Measurements from ENCODE around the gene PCDHA4. TPM values are rescaled to one million over a fixed set of nuclear protein-coding genes. Genes with fewer than 3 reads are reported as not detected.
"Not testable (repeated sequence)": the region's sequence is repeated elsewhere in the genome, so short reads cannot be mapped to it uniquely, and the experiment has no call there.

The PCDHA4 gene
- total RNA-seq, 2 donors from 2014 or later = 2.3 to 2.4 TPM

GRCh38 chr5:140785905-140786686 is 20.8 kb upstream of the PCDHA4 start, which contains the start of gene PCDHA1:
TSS of gene PCDHA1 (plus strand) at chr5:140786140.
- WGBS = 24% methylated on average over 29 of the region's 29 CpGs
- intact Hi-C loops (cut with DNase I) = no loop called here
- H3K4me3 ChIP-seq = no peak within 1 kb of the TSS
- no peak within 1 kb of the TSS for H3K27ac ChIP-seq
- TF ChIP-seq POLR2AphosphoS5 (IDR thresholded peaks at IDR 0.05) (no peak), CTCF (IDR thresholded peaks at IDR 0.05) (no peak), POLR2A (IDR thresholded peaks at IDR 0.05) (no peak)
- peaks cover 3% of the 10 kb centered on the region for H3K27me3 ChIP-seq (replicated peaks; ENCODE audit: insufficient read depth)
- no peaks in the 10 kb centered on the region for H3K4me1 ChIP-seq (replicated peaks)
- no peaks in the 10 kb centered on the region for H3K36me3 ChIP-seq
- no peaks in the 10 kb centered on the region for H3K9me3 ChIP-seq
- no peak for DNase-seq (ENCODE audit: low spot score)

GRCh38 chr5:140787422-140787821 is 19.4 kb upstream of the PCDHA4 start:
- H3K4me3 ChIP-seq; H3K4me1 ChIP-seq (replicated peaks); intact Hi-C loops (cut with DNase I); DNase-seq (ENCODE audit: low spot score); H3K36me3 ChIP-seq; H3K27me3 ChIP-seq (replicated peaks; ENCODE audit: insufficient read depth); H3K9me3 ChIP-seq; H3K27ac ChIP-seq: not testable (repeated sequence)
- WGBS = 32% methylated on average over 44 of the region's 44 CpGs

GRCh38 chr5:140787849-140788504 is 18.9 kb upstream of the PCDHA4 start:
- 44% methylated on average over 50 of the region's 70 CpGs for WGBS
- H3K27me3 ChIP-seq (replicated peaks; ENCODE audit: insufficient read depth); H3K4me1 ChIP-seq (replicated peaks); intact Hi-C loops (cut with DNase I); H3K27ac ChIP-seq; H3K36me3 ChIP-seq; DNase-seq (ENCODE audit: low spot score); H3K9me3 ChIP-seq; H3K4me3 ChIP-seq: not testable (repeated sequence)

GRCh38 chr5:140791089-140791488 is 15.8 kb upstream of the PCDHA4 start:
- DNase-seq (ENCODE audit: low spot score) = no peak
- H3K9me3 ChIP-seq = no peaks in the 10 kb centered on the region
- no peaks in the 10 kb centered on the region for H3K4me1 ChIP-seq (replicated peaks)
- no peak for TF ChIP-seq CTCF (IDR thresholded peaks at IDR 0.05)
- no peak for TF ChIP-seq POLR2AphosphoS5 (IDR thresholded peaks at IDR 0.05)
- TF ChIP-seq POLR2A (IDR thresholded peaks at IDR 0.05) = no peak
- intact Hi-C loops (cut with DNase I) = no loop called here
- peaks cover 3% of the 10 kb centered on the region for H3K27me3 ChIP-seq (replicated peaks; ENCODE audit: insufficient read depth)
- WGBS = 28% methylated on average over 2 of the region's 2 CpGs
- no peak overlapping the region for H3K27ac ChIP-seq
- no peak overlapping the region for H3K4me3 ChIP-seq
- H3K36me3 ChIP-seq = no peaks in the 10 kb centered on the region

- Histone ChIP-seq H3K4me3 (no peak within 1 kb of the TSS), H3K27ac (no peak within 1 kb of the TSS), H3K36me3 (no peaks in the 10 kb centered on the region), H3K4me1 (replicated peaks) (no peaks in the 10 kb centered on the region), H3K9me3 (no peaks in the 10 kb centered on the region), H3K27me3 (replicated peaks; ENCODE audit: insufficient read depth) (no peaks in the 10 kb centered on the region)
- intact Hi-C loops (cut with DNase I) = no loop called here
- WGBS = 29% methylated on average over 27 of the region's 27 CpGs
- TF ChIP-seq POLR2AphosphoS5 (IDR thresholded peaks at IDR 0.05) (no peak), CTCF (IDR thresholded peaks at IDR 0.05) (no peak), POLR2A (IDR thresholded peaks at IDR 0.05) (no peak)
- no peak for DNase-seq (ENCODE audit: low spot score)
Measured at GRCh38 chr5:140794595-140795258, 12.1 kb upstream of the PCDHA4 start, which contains the start of gene PCDHA2. TSS of gene PCDHA2 (plus strand) at chr5:140794852.

Data from prostate gland (tissue), 2 donors.